GM12892 (cell line): ENCODE measurements around the gene ADAMTS16.

Source experiments
- POLR2A ChIP-seq: IDR thresholded peaks from 2 replicates; pipeline ENCODE4 v1.6.1; 2011; ENCODE audit warnings: low read depth, low read length, control low read depth
- POLR2AphosphoS5 ChIP-seq: IDR thresholded peaks from 2 replicates; pipeline ENCODE4 v1.6.1; 2011; ENCODE audit warnings: low read depth, low read length, control low read depth

DNA sequence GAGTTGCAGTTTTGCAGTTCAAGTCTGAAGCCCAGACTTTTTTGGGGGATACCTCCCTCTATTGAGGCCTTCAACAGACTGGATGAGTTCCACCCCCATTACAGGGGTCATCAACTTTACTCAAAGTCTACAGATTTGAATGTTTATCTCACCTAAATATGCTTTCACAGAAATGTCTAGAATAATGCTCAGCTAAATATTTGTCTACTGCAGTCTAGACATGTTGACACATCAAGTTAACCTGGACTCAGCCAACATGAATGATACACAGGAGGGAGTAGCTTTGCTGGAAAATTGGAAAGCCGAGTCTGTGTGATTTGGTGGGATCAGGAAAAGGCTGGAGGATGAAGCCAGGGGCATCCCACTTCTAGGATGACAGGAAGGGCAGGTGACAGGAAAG is 154.3 kb downstream of the ADAMTS16 start:
- TF ChIP-seq POLR2AphosphoS5 (no peak), POLR2A (no peak)
